ENCODE data around the gene MYO5B.

MYO5B gene

GRCh38 chr18:50060822-50061221, 134.1 kb downstream of the MYO5B start:
- no peak for DNase-seq

GRCh38 chr18:50058731-50059130, 136.2 kb downstream of the MYO5B start:
- DNase-seq = no peak

GRCh38 chr18:50057009-50057408, 137.9 kb downstream of the MYO5B start:
- no peak for DNase-seq

GRCh38 chr18:50056185-50056584, 138.8 kb downstream of the MYO5B start:
- no peak for DNase-seq

GRCh38 chr18:50055488-50055887, 139.5 kb downstream of the MYO5B start:
- DNase-seq = no peak

GRCh38 chr18:50053111-50053510, 141.8 kb downstream of the MYO5B start:
- DNase-seq = no peak

- no peak for DNase-seq
Observed at GRCh38 chr18:50051288-50051687, 143.7 kb downstream of the MYO5B start.

GRCh38 chr18:50045126-50045525, 149.8 kb downstream of the MYO5B start:
- DNase-seq = no peak

- DNase-seq = no peak
Observed at GRCh38 chr18:50044402-50044801, 150.5 kb downstream of the MYO5B start.

GRCh38 chr18:50042611-50043010, 152.3 kb downstream of the MYO5B start:
- DNase-seq = no peak

GRCh38 chr18:50039746-50040145, 155.2 kb downstream of the MYO5B start:
- DNase-seq = no peak

GRCh38 chr18:50038448-50038847, 156.5 kb downstream of the MYO5B start:
- peak; percentile 33 for DNase-seq

GRCh38 chr18:50034029-50034428, 160.9 kb downstream of the MYO5B start:
- DNase-seq = no peak

GRCh38 chr18:50033004-50033403, 161.9 kb downstream of the MYO5B start:
- no peak for DNase-seq

- DNase-seq = no peak
Observed at GRCh38 chr18:50030146-50030545, 164.8 kb downstream of the MYO5B start.

GRCh38 chr18:50027996-50028395, 167.0 kb downstream of the MYO5B start:
- no peak for DNase-seq

- no peak for DNase-seq
Observed at GRCh38 chr18:50024466-50024865, 170.5 kb downstream of the MYO5B start.

GRCh38 chr18:50022985-50023384, 172.0 kb downstream of the MYO5B start:
- no peak for DNase-seq

GRCh38 chr18:50014606-50015005, 180.3 kb downstream of the MYO5B start:
- no peak for DNase-seq

GRCh38 chr18:50013363-50014138, 181.4 kb downstream of the MYO5B start:
- DNase-seq = no peak

- DNase-seq = no peak
Observed at GRCh38 chr18:50011813-50012435, 183.0 kb downstream of the MYO5B start.

- DNase-seq = peak; percentile 73
Observed at GRCh38 chr18:50009773-50010335, 185.1 kb downstream of the MYO5B start.

- DNase-seq = no peak
Observed at GRCh38 chr18:50008306-50008705, 186.6 kb downstream of the MYO5B start.

- DNase-seq = no peak
Observed at GRCh38 chr18:50006470-50007046, 188.4 kb downstream of the MYO5B start.
